Mesenchymal stem cell (in vitro differentiated cells and primary cell): ENCODE measurements around the gene GRID2.

ENCODE experiments used
- DNase-seq: peaks from one replicate; pipeline ENCODE4 v3.0.0-alpha.2; 2013
- H2AFZ ChIP-seq: one replicate; pipeline ENCODE4 v1.6.1; 2013; ENCODE audit warnings: low read depth, mild to moderate bottlenecking, control low read depth, inconsistent platforms, low read length, moderate library complexity
- H2AK5ac ChIP-seq: 2 replicates; pipeline ENCODE4 v1.6.1; 2013; ENCODE audit warnings: low read length, moderate library complexity, mild to moderate bottlenecking, inconsistent platforms; ENCODE audit not compliant: severe bottlenecking
- H2BK120ac ChIP-seq: one replicate; pipeline ENCODE4 v1.6.1; 2013; ENCODE audit warnings: low read depth, mild to moderate bottlenecking, inconsistent platforms, low read length, moderate library complexity
- H2BK12ac ChIP-seq, 2 experiments: one replicate each; pipeline ENCODE4 v1.6.1; 2013; ENCODE audit warnings: inconsistent platforms in 2 of 2, low read length in 2 of 2, mild to moderate bottlenecking in 2 of 2, moderate library complexity in 2 of 2, control low read depth in 1 of 2
- H2BK15ac ChIP-seq: one replicate; pipeline ENCODE4 v1.6.1; 2013; ENCODE audit warnings: mild to moderate bottlenecking, low read depth, inconsistent platforms; ENCODE audit not compliant: poor library complexity, severe bottlenecking
- H2BK5ac ChIP-seq: 2 replicates; pipeline ENCODE4 v1.6.1; 2013; ENCODE audit warnings: low read depth, mild to moderate bottlenecking, low read length, control low read depth, inconsistent platforms; ENCODE audit not compliant: poor library complexity, severe bottlenecking
- H3K14ac ChIP-seq, 2 experiments: one replicate each; pipeline ENCODE4 v1.6.1; 2013; ENCODE audit warnings: inconsistent platforms in 2 of 2, low read length in 2 of 2, control low read depth in 1 of 2, mild to moderate bottlenecking in 1 of 2, moderate library complexity in 1 of 2
- H3K18ac ChIP-seq, 2 experiments: one replicate each; pipeline ENCODE4 v1.6.1; 2013; ENCODE audit warnings: inconsistent platforms in 2 of 2, low read length in 2 of 2, control low read depth in 1 of 2, low read depth in 1 of 2, mild to moderate bottlenecking in 1 of 2
- H3K23ac ChIP-seq, 2 experiments: one replicate each; pipeline ENCODE4 v1.6.1; 2013; ENCODE audit warnings: inconsistent platforms in 2 of 2, low read length in 2 of 2, mild to moderate bottlenecking in 2 of 2, moderate library complexity in 2 of 2, control low read depth in 1 of 2
- H3K27ac ChIP-seq: 2 replicates; pipeline ENCODE4 v1.5.1; 2013; ENCODE audit warnings: mild to moderate bottlenecking, moderate library complexity, low read length, control low read depth, inconsistent platforms; ENCODE audit not compliant: poor library complexity, severe bottlenecking
- H3K27me3 ChIP-seq, 2 experiments: 2 replicates each; pipeline versions ENCODE4 v1.6.1 to v1.7.0; 2013; ENCODE audit warnings: low read length in 2 of 2, mild to moderate bottlenecking in 2 of 2, moderate library complexity in 2 of 2, control low read depth in 1 of 2, inconsistent platforms in 1 of 2; ENCODE audit not compliant: control insufficient read depth in 1 of 2, insufficient read depth in 1 of 2
- H3K36me3 ChIP-seq, 2 experiments: 2 replicates each; pipeline versions ENCODE4 v1.6.1 to v1.7.0; 2013; ENCODE audit warnings: low read length in 2 of 2, control low read depth in 1 of 2, inconsistent platforms in 1 of 2, low read depth in 1 of 2, mild to moderate bottlenecking in 1 of 2; ENCODE audit not compliant: insufficient read depth in 2 of 2, control insufficient read depth in 1 of 2
- H3K4ac ChIP-seq, 2 experiments: one replicate each; pipeline ENCODE4 v1.6.1; 2013; ENCODE audit warnings: inconsistent platforms in 2 of 2, low read length in 2 of 2, mild to moderate bottlenecking in 2 of 2, moderate library complexity in 2 of 2, control low read depth in 1 of 2, low read depth in 1 of 2
- H3K4me1 ChIP-seq: 2 replicates; pipeline ENCODE4 v1.6.1; 2013; ENCODE audit warnings: low read depth, low read length, control low read depth; ENCODE audit not compliant: control insufficient read depth, insufficient read depth
- H3K4me2 ChIP-seq: 2 replicates; pipeline ENCODE4 v1.6.1; 2013; ENCODE audit warnings: low read length, mild to moderate bottlenecking, inconsistent platforms; ENCODE audit not compliant: poor library complexity, severe bottlenecking
- H3K4me3 ChIP-seq, 2 experiments: 2 replicates each; pipeline versions ENCODE4 v1.5.1 to v1.7.0; 2013; ENCODE audit warnings: low read length in 2 of 2, mild to moderate bottlenecking in 2 of 2, control low read depth in 1 of 2, low read depth in 1 of 2; ENCODE audit not compliant: insufficient read depth in 1 of 2
- H3K79me1 ChIP-seq: replicated peaks from 2 replicates; pipeline ENCODE4 v1.6.1; 2013; ENCODE audit warnings: mild to moderate bottlenecking, control low read depth, low read length, inconsistent platforms; ENCODE audit not compliant: poor library complexity, severe bottlenecking
- H3K9ac ChIP-seq: 2 replicates; pipeline ENCODE4 v1.7.0; 2013; ENCODE audit warnings: mild to moderate bottlenecking, low read length, moderate library complexity
- H3K9me3 ChIP-seq: 2 replicates; pipeline ENCODE4 v1.7.0; 2013; ENCODE audit warnings: mild to moderate bottlenecking, low read length; ENCODE audit not compliant: control insufficient read depth
- H4K8ac ChIP-seq: one replicate; pipeline ENCODE4 v1.6.1; 2013; ENCODE audit warnings: inconsistent platforms, mild to moderate bottlenecking, low read length, moderate library complexity
- H4K91ac ChIP-seq: one replicate; pipeline ENCODE4 v1.6.1; 2013; ENCODE audit warnings: mild to moderate bottlenecking, low read length, inconsistent platforms
- WGBS: methylation state at CpG from one replicate; pipeline ENCODE4 v1.1.7; 2013; ENCODE audit warnings: mixed read lengths; 5-methylcytosine and 5-hydroxymethylcytosine counted together

GRID2 gene

GRCh38 chr4:93802045-93802444 lies 1498.3 kb downstream of the GRID2 start:
- H3K9ac ChIP-seq: no peak overlapping the region

GRCh38 chr4:93809773-93810172 lies 1506.0 kb downstream of the GRID2 start:
- Histone ChIP-seq H3K23ac (no peak overlapping the region), H3K4me3 (no peak overlapping the region), H4K8ac (no peak overlapping the region), H3K9me3 (no peaks in the 10 kb centered on the region), H2BK15ac (no peak overlapping the region), H2AFZ (no peak overlapping the region), H3K4me2 (no peak overlapping the region), H4K91ac (no peak overlapping the region), H3K4ac (no peak overlapping the region), H3K27me3 (no peaks in the 10 kb centered on the region), H3K9ac (no peak overlapping the region), H3K27ac (no peak overlapping the region), H2BK5ac (no peak overlapping the region), H3K18ac (no peak overlapping the region), H3K4me1 (no peaks in the 10 kb centered on the region), H3K36me3 (no peaks in the 10 kb centered on the region), H2AK5ac (no peak overlapping the region), H2BK120ac (no peak overlapping the region), H2BK12ac (no peak overlapping the region), H3K79me1 (no peaks in the 10 kb centered on the region), H3K14ac (no peak overlapping the region)
- no peak for DNase-seq
- 96% methylated on average over 4 of the region's 4 CpGs for WGBS

More at GRCh38 chr4:93802045-93802444, 1498.3 kb downstream of the GRID2 start:
- no peak overlapping the region for H2BK12ac ChIP-seq
- no peak for DNase-seq
- H3K4me2 ChIP-seq: no peak overlapping the region
- no peak overlapping the region for H2BK120ac ChIP-seq
- no peak overlapping the region for H2BK15ac ChIP-seq
- no peak overlapping the region for H2AK5ac ChIP-seq
- H3K9me3 ChIP-seq: no peaks in the 10 kb centered on the region
- no peaks in the 10 kb centered on the region for H3K27me3 ChIP-seq
- no peak overlapping the region for H2AFZ ChIP-seq
- no peak overlapping the region for H4K8ac ChIP-seq
- H3K4me3 ChIP-seq: no peak overlapping the region
- no peak overlapping the region for H3K14ac ChIP-seq
- H4K91ac ChIP-seq: no peak overlapping the region
- no peak overlapping the region for H3K18ac ChIP-seq
- H3K23ac ChIP-seq: no peak overlapping the region
- H3K36me3 ChIP-seq: no peaks in the 10 kb centered on the region
- H3K4me1 ChIP-seq: no peaks in the 10 kb centered on the region
- H3K79me1 ChIP-seq: no peaks in the 10 kb centered on the region
- no peak overlapping the region for H3K4ac ChIP-seq
- WGBS: no CpG with 5 or more reads among the region's 4 CpGs
- no peak overlapping the region for H2BK5ac ChIP-seq
- no peak overlapping the region for H3K27ac ChIP-seq

GRCh38 chr4:93810340-93810992 lies 1506.7 kb downstream of the GRID2 start:
- no peaks in the 10 kb centered on the region for H3K36me3 ChIP-seq
- no peak overlapping the region for H3K9ac ChIP-seq
- no peak overlapping the region for H4K91ac ChIP-seq
- H3K23ac ChIP-seq: no peak overlapping the region
- H2BK12ac ChIP-seq: no peak overlapping the region
- H2BK120ac ChIP-seq: no peak overlapping the region
- no peak overlapping the region for H3K4me2 ChIP-seq
- no peak overlapping the region for H2BK5ac ChIP-seq
- no peak overlapping the region for H3K4ac ChIP-seq
- no peak overlapping the region for H3K27ac ChIP-seq
- H3K4me3 ChIP-seq: no peak overlapping the region
- H3K9me3 ChIP-seq: no peaks in the 10 kb centered on the region
- no peak for DNase-seq
- no peak overlapping the region for H4K8ac ChIP-seq
- no peak overlapping the region for H2AFZ ChIP-seq
- H3K4me1 ChIP-seq: no peaks in the 10 kb centered on the region
- no peaks in the 10 kb centered on the region for H3K27me3 ChIP-seq
- no peaks in the 10 kb centered on the region for H3K79me1 ChIP-seq
- no peak overlapping the region for H3K14ac ChIP-seq
- H2AK5ac ChIP-seq: no peak overlapping the region
- H3K18ac ChIP-seq: no peak overlapping the region
- 57% methylated on average over 4 of the region's 5 CpGs for WGBS
- H2BK15ac ChIP-seq: no peak overlapping the region

- Histone ChIP-seq H2AFZ (no peak overlapping the region), H3K4ac (no peak overlapping the region), H3K4me2 (no peak overlapping the region), H2BK15ac (no peak overlapping the region), H3K18ac (no peak overlapping the region), H3K9me3 (no peaks in the 10 kb centered on the region), H4K91ac (no peak overlapping the region), H3K27ac (no peak overlapping the region), H3K36me3 (no peaks in the 10 kb centered on the region), H4K8ac (no peak overlapping the region), H3K4me1 (no peaks in the 10 kb centered on the region), H2BK120ac (no peak overlapping the region), H3K9ac (no peak overlapping the region), H3K79me1 (no peaks in the 10 kb centered on the region), H2BK12ac (no peak overlapping the region), H3K27me3 (no peaks in the 10 kb centered on the region), H3K14ac (no peak overlapping the region), H2BK5ac (no peak overlapping the region), H3K4me3 (no peak overlapping the region), H3K23ac (no peak overlapping the region), H2AK5ac (no peak overlapping the region)
- no peak for DNase-seq
- WGBS: no CpG with 5 or more reads among the region's 2 CpGs
These were observed 1509.3 kb downstream of the GRID2 start for GRCh38 chr4:93813092-93813491.
